GM18505 (cell line): ENCODE measurements around the gene PRDM16.
"Not testable (repeated sequence)": the region's sequence is repeated elsewhere in the genome, so short reads cannot be mapped to it uniquely, and the experiment has no call there.

Experiments used
- ATAC-seq: cut with Tn5 transposase; IDR thresholded peaks from one replicate; pipeline ENCODE4 v1.9.1; 2021; ENCODE audit not compliant: unreplicated experiment
- POLR2A ChIP-seq: IDR thresholded peaks from 4 replicates; pipeline ENCODE4 v1.6.1; 2011; ENCODE audit warnings: borderline replicate concordance; ENCODE audit not compliant: insufficient read depth, insufficient read length; ENCODE audit errors: extremely low read depth

The PRDM16 gene

GRCh38 chr1:3161176-3161840 lies 92.3 kb downstream of the PRDM16 start:
- ATAC-seq, result no peak
- TF ChIP-seq POLR2A, result no peak

- no peak for ATAC-seq
- TF ChIP-seq POLR2A, result no peak
These were observed 93.4 kb downstream of the PRDM16 start for GRCh38 chr1:3162322-3162882.

GRCh38 chr1:3163356-3163755 lies 94.4 kb downstream of the PRDM16 start:
- TF ChIP-seq POLR2A, result no peak
- ATAC-seq, result no peak

GRCh38 chr1:3164671-3165070 lies 95.7 kb downstream of the PRDM16 start:
- no peak for TF ChIP-seq POLR2A
- ATAC-seq, result no peak

- not testable (repeated sequence) for ATAC-seq
These were observed 96.2 kb downstream of the PRDM16 start for GRCh38 chr1:3165189-3165588.

- no peak for ATAC-seq
- TF ChIP-seq POLR2A, result no peak
These were observed 97.4 kb downstream of the PRDM16 start for GRCh38 chr1:3166206-3166918.

- no peak for TF ChIP-seq POLR2A
- no peak for ATAC-seq
These were observed 98.3 kb downstream of the PRDM16 start for GRCh38 chr1:3167255-3167654.

GRCh38 chr1:3168678-3169077 lies 99.7 kb downstream of the PRDM16 start:
- no peak for ATAC-seq
- no peak for TF ChIP-seq POLR2A

GRCh38 chr1:3169665-3170356 lies 100.8 kb downstream of the PRDM16 start:
- ATAC-seq, result no peak
- TF ChIP-seq POLR2A, result no peak

GRCh38 chr1:3170561-3171453 lies 101.8 kb downstream of the PRDM16 start:
- no peak for TF ChIP-seq POLR2A

GRCh38 chr1:3171761-3172160 lies 102.8 kb downstream of the PRDM16 start:
- no peak for TF ChIP-seq POLR2A
- no peak for ATAC-seq

More at GRCh38 chr1:3170561-3171453, 101.8 kb downstream of the PRDM16 start:
- no peak for ATAC-seq

- TF ChIP-seq POLR2A, result no peak
- ATAC-seq, result no peak
These were observed 103.7 kb downstream of the PRDM16 start for GRCh38 chr1:3172431-3173380.
